Parathyroid adenoma (tissue), 2 donors: Measurements from ENCODE around the gene STXBP6.

Experiments used
- H2AFZ ChIP-seq: fragments of 300-600 bp; sonication (generic); one replicate; pipeline ENCODE4 v1.7.0; 2017; ENCODE audit warnings: antibody characterized with exemption, mild to moderate bottlenecking
- H3K27ac ChIP-seq: fragments of 300-600 bp; sonication (generic); one replicate; pipeline ENCODE4 v1.7.0; 2017
- H3K27me3 ChIP-seq: fragments of 300-600 bp; sonication (generic); one replicate; pipeline ENCODE4 v1.7.0; 2017; ENCODE audit warnings: low read length; ENCODE audit not compliant: control insufficient read depth, insufficient read depth
- H3K36me3 ChIP-seq: fragments of 300-600 bp; sonication (generic); one replicate; pipeline ENCODE4 v1.7.0; 2017; ENCODE audit warnings: low read length; ENCODE audit not compliant: control insufficient read depth, insufficient read depth
- H3K4me1 ChIP-seq: fragments of 300-600 bp; sonication (generic); one replicate; pipeline ENCODE4 v1.7.0; 2017; ENCODE audit warnings: control low read depth
- H3K4me2 ChIP-seq: fragments of 300-600 bp; sonication (generic); one replicate; pipeline ENCODE4 v1.7.0; 2017; ENCODE audit warnings: low read length
- H3K4me3 ChIP-seq: fragments of 300-600 bp; sonication (generic); one replicate; pipeline ENCODE4 v1.7.0; 2017; ENCODE audit warnings: low read depth, low read length
- H3K79me2 ChIP-seq: fragments of 300-600 bp; sonication (generic); one replicate; pipeline ENCODE4 v1.7.0; 2017; ENCODE audit warnings: control low read depth
- H3K9ac ChIP-seq: fragments of 300-600 bp; sonication (generic); one replicate; pipeline ENCODE4 v1.7.0; 2017; ENCODE audit warnings: mild to moderate bottlenecking
- H3K9me3 ChIP-seq: fragments of 300-600 bp; sonication (generic); one replicate; pipeline ENCODE4 v1.7.0; 2017; ENCODE audit warnings: low read length; ENCODE audit not compliant: control insufficient read depth
- CTCF ChIP-seq: fragments of 300-600 bp; sonication (generic); IDR thresholded peaks from one replicate; pipeline ENCODE4 v1.7.0; 2017; ENCODE audit warnings: antibody characterized with exemption, mild to moderate bottlenecking
- donor health status: primary hyperparathyroidism.

Gene STXBP6

DNA sequence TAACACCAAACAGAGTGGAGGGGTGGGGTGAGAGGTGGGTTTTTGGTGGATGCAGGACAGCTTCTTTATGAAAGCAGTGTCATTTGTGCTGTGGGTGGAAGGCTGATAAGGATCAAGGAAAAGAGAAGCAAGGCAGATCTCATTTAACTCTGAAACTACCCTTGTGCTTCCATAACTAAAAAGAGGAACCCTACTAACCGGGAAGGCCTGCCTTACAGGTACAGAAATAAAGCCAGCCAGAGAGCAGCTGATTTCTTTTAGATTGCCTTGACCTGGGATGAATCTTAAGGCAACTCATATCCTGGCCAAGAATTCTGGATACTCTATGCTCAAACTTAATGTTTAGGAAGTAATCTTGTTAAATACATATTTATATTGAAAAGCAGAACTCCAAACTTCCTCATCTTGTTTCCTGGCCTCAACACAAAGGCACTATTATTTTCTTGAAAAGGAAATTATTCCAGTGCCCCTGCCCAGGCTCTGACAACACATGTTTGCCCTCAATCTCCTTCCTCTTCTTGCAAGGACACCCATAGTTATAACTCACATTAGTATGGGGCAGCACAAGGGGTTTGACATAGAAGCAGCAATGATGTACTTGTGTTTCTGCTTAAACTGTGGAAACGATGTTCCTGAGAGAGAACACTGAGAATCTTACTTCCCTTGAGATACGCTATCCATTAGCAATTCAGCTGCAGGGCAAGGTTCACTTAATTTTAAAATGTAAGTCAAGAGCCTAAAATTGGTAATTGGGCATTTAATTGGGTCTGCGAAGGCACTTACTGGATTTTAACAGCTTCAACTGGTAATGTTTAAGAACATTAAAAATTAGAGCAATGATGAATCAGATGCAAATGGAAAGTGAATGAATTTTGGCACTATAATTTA lies 173.7 kb downstream of the STXBP6 start:
- H3K27ac ChIP-seq = no peak overlapping the region
- no peaks in the 10 kb centered on the region for H3K4me1 ChIP-seq
- no peak overlapping the region for H3K9ac ChIP-seq
- H3K36me3 ChIP-seq = no peaks in the 10 kb centered on the region
- H3K9me3 ChIP-seq = no peaks in the 10 kb centered on the region
- H3K4me3 ChIP-seq = no peak overlapping the region
- TF ChIP-seq CTCF = no peak
- H3K4me2 ChIP-seq = no peak overlapping the region
- no peak overlapping the region for H2AFZ ChIP-seq
- no peaks in the 10 kb centered on the region for H3K79me2 ChIP-seq
- H3K27me3 ChIP-seq = no peaks in the 10 kb centered on the region

DNA sequence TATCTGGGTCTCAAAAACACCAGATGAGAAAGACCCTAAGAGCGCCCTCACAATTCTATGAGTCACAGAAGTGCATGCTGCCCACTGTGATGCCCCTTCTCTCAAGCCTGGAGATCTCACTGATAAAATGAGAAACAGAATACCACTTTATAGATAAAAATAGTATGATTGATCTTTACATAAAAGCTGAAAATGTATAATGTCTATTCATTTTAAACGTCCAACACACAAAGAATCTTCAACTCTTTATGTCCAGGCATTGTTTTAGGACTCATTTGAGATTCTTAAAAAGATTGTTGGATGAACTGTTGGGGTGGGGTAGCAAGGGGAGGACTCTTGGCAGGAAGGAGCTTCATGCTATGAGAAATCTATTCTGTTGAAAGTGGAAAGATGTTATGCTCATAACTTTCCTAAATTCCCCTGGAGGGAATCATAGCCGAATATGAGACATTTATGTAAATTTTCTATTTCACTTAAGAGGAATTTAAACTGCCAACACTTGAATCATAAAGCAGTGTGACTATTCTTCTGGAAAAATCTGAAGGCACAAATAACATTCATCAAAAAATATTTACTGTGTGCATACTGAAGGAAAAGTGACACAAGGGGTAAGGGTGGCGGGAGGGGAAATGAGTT lies 174.6 kb downstream of the STXBP6 start:
- H3K4me2 ChIP-seq = no peak overlapping the region
- H2AFZ ChIP-seq = no peak overlapping the region
- H3K4me3 ChIP-seq = no peak overlapping the region
- H3K79me2 ChIP-seq = no peaks in the 10 kb centered on the region
- H3K36me3 ChIP-seq = no peaks in the 10 kb centered on the region
- no peaks in the 10 kb centered on the region for H3K4me1 ChIP-seq
- H3K27me3 ChIP-seq = no peaks in the 10 kb centered on the region
- TF ChIP-seq CTCF = no peak
- no peak overlapping the region for H3K27ac ChIP-seq
- H3K9me3 ChIP-seq = no peaks in the 10 kb centered on the region
- H3K9ac ChIP-seq = no peak overlapping the region

DNA sequence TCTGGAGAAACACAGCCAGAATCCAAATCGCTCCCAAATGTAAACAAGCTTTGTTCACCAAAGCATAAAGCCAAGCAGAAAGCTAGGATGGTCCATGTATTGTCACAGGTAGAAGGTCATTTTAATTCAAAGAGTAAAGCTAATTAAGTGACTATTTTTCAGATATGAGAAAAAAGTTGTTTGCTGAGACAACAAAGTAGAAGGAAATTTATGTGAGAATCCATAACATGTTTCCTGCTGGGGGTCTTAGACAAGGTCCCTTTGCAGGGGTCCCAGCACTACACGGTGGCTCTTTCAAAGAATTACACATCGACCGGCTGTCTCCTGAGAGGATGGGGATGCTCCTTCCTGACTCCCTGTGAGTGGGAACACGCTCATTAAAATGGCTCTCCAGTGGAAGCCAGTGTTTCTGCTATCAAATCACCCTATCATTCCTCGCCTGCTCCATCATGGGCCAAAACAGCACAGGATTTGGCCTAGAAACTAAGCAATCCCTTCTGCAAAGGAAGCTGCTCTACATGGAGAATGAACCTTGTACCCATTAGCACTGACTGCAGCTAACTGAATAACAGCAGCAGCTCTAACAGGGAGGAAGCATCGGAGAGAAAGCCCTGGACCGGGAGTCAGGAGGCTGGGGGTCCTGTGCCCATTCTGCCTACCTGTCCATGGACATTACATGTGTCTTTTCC lies 175.3 kb downstream of the STXBP6 start:
- Histone ChIP-seq H3K27me3 (no peaks in the 10 kb centered on the region), H2AFZ (no peak overlapping the region), H3K9me3 (no peaks in the 10 kb centered on the region), H3K27ac (no peak overlapping the region), H3K4me2 (no peak overlapping the region), H3K36me3 (no peaks in the 10 kb centered on the region), H3K79me2 (no peaks in the 10 kb centered on the region), H3K4me3 (no peak overlapping the region), H3K9ac (no peak overlapping the region), H3K4me1 (no peaks in the 10 kb centered on the region)
- no peak for TF ChIP-seq CTCF

DNA sequence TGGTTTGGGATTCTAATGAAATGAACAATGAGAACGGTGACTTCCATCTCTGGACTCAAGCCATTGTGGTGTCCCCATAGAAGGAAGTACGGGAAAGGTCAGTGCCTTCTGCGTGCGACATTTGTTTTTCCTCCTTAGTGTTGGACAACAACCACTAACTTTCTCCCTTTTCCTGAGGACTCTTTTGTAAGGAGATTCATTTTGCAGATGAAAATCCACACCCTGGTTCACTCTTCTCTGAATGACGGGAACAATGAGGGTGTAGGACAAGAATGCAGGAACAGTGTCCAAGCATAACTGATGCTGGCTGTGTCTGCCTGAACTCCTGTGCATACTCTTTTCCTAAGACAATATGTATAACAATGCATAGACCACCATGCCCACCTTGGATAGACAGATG lies 176.4 kb downstream of the STXBP6 start:
- Histone ChIP-seq H3K27ac (no peak overlapping the region), H3K79me2 (no peaks in the 10 kb centered on the region), H3K9ac (no peak overlapping the region), H3K4me1 (no peaks in the 10 kb centered on the region), H3K4me3 (no peak overlapping the region), H3K36me3 (no peaks in the 10 kb centered on the region), H3K27me3 (no peaks in the 10 kb centered on the region), H2AFZ (no peak overlapping the region), H3K4me2 (no peak overlapping the region), H3K9me3 (no peaks in the 10 kb centered on the region)
- TF ChIP-seq CTCF = no peak
